ENCODE results near the gene PCDHGA6.
"Not testable (repeated sequence)": the region's sequence is repeated elsewhere in the genome, so short reads cannot be mapped to it uniquely, and the experiment has no call there.

The PCDHGA6 gene

DNA sequence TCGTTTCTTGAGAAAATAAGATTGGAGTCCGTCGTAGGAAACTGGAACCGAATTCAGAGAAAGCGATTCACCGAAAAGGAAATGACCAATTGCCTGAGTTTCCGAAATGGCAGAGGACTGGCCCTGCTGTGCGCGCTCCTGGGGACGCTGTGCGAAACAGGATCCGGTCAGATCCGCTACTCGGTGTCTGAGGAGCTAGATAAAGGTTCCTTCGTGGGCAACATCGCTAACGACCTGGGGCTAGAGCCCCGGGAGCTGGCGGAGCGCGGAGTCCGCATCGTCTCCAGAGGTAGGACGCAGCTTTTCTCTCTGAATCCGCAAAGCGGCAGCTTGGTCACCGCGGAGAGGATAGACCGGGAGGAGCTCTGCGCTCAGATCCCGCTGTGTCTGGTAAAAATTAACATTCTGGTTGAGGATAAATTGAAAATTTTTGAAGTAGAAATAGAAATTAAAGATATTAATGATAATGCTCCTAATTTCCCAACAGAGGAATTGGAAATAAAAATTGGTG lies 29.7 kb upstream of the PCDHGA6 start (continued):
- no peak for TF ChIP-seq OSR1 (CRISPR knock-in tag; IDR thresholded peaks at IDR 0.05)
- no peak for TF ChIP-seq TOX (CRISPR knock-in tag; IDR thresholded peaks at IDR 0.05; ENCODE audit: borderline replicate concordance)

GRCh38 chr5:141345327-141345726 lies 28.4 kb upstream of the PCDHGA6 start:
- TF ChIP-seq ESRRG (CRISPR knock-in tag; IDR thresholded peaks at IDR 0.05): no peak
- TF ChIP-seq ZFP3 (CRISPR knock-in tag; IDR thresholded peaks at IDR 0.05): no peak
- TF ChIP-seq CSDC2 (CRISPR knock-in tag; IDR thresholded peaks at IDR 0.05): no peak
- no peak for TF ChIP-seq RARB (CRISPR knock-in tag; IDR thresholded peaks at IDR 0.05)
- TF ChIP-seq SNAI2 (CRISPR knock-in tag; IDR thresholded peaks at IDR 0.05): no peak

DNA sequence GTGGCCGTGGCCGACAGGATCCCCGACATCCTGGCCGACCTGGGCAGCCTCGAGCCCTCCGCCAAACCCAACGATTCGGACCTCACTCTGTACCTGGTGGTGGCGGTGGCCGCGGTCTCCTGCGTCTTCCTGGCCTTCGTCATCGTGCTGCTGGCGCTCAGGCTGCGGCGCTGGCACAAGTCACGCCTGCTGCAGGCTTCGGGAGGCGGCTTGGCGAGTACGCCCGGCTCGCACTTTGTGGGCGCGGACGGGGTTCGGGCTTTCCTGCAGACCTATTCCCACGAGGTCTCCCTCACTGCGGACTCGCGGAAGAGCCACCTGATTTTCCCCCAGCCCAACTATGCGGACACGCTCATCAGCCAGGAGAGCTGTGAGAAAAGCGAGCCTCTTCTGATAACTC lies 27.7 kb upstream of the PCDHGA6 start:
- not testable (repeated sequence) for ATAC-seq

More at GRCh38 chr5:141345327-141345726, 28.4 kb upstream of the PCDHGA6 start:
- ATAC-seq: no peak

- ATAC-seq: peak; percentile 27; the same call in 1 of the 3 replicates
These were observed 23.6 kb upstream of the PCDHGA6 start, which contains the start of gene PCDHGB1 for GRCh38 chr5:141349917-141350619. Gene PCDHGB1, plus strand, starts transcription at chr5:141350099. Its CDS starts 162 bp downstream, at chr5:141350261.

More at GRCh38 chr5:141349917-141350619, 23.6 kb upstream of the PCDHGA6 start, which contains the start of gene PCDHGB1:
- TF ChIP-seq ZFP3 (CRISPR knock-in tag; IDR thresholded peaks at IDR 0.05): no peak
- TF ChIP-seq TCF4 (CRISPR knock-in tag; IDR thresholded peaks at IDR 0.05; ENCODE audit: borderline replicate concordance): no peak
- TF ChIP-seq, protein P1, sequence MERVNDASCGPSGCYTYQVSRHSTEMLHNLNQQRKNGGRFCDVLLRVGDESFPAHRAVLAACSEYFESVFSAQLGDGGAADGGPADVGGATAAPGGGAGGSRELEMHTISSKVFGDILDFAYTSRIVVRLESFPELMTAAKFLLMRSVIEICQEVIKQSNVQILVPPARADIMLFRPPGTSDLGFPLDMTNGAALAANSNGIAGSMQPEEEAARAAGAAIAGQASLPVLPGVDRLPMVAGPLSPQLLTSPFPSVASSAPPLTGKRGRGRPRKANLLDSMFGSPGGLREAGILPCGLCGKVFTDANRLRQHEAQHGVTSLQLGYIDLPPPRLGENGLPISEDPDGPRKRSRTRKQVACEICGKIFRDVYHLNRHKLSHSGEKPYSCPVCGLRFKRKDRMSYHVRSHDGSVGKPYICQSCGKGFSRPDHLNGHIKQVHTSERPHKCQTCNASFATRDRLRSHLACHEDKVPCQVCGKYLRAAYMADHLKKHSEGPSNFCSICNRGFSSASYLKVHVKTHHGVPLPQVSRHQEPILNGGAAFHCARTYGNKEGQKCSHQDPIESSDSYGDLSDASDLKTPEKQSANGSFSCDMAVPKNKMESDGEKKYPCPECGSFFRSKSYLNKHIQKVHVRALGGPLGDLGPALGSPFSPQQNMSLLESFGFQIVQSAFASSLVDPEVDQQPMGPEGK (CRISPR knock-in tag; IDR thresholded peaks at IDR 0.05; ENCODE audit: borderline replicate concordance): no peak
- no peak for TF ChIP-seq RARB (CRISPR knock-in tag; IDR thresholded peaks at IDR 0.05)
- TF ChIP-seq ISL1 (CRISPR knock-in tag; IDR thresholded peaks at IDR 0.05): no peak
- TF ChIP-seq CSDC2 (CRISPR knock-in tag; IDR thresholded peaks at IDR 0.05): no peak
- no peak for TF ChIP-seq CSRNP3 (CRISPR knock-in tag; IDR thresholded peaks at IDR 0.05)
- no peak for TF ChIP-seq OSR1 (CRISPR knock-in tag; IDR thresholded peaks at IDR 0.05)
- TF ChIP-seq, protein P2, sequence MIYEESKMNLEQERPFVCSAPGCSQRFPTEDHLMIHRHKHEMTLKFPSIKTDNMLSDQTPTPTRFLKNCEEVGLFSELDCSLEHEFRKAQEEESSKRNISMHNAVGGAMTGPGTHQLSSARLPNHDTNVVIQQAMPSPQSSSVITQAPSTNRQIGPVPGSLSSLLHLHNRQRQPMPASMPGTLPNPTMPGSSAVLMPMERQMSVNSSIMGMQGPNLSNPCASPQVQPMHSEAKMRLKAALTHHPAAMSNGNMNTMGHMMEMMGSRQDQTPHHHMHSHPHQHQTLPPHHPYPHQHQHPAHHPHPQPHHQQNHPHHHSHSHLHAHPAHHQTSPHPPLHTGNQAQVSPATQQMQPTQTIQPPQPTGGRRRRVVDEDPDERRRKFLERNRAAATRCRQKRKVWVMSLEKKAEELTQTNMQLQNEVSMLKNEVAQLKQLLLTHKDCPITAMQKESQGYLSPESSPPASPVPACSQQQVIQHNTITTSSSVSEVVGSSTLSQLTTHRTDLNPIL (CRISPR knock-in tag; IDR thresholded peaks at IDR 0.05; ENCODE audit: low read depth): no peak
- TF ChIP-seq ZC3H10 (CRISPR knock-in tag; IDR thresholded peaks at IDR 0.05): no peak
- no peak for TF ChIP-seq ZNF8 (CRISPR knock-in tag; IDR thresholded peaks at IDR 0.05)
- no peak for TF ChIP-seq ZNF565 (CRISPR knock-in tag; conservative IDR thresholded peaks at IDR 0.05; ENCODE audit: low read depth)
- TF ChIP-seq GLIS3 (CRISPR knock-in tag; IDR thresholded peaks at IDR 0.05): no peak
- no peak for TF ChIP-seq ZNF70 (CRISPR knock-in tag; IDR thresholded peaks at IDR 0.05)
- no peak for TF ChIP-seq TSHZ2 (CRISPR knock-in tag; IDR thresholded peaks at IDR 0.05)
- no peak for TF ChIP-seq ARNTL (CRISPR knock-in tag; IDR thresholded peaks at IDR 0.05; ENCODE audit: borderline replicate concordance, low read depth)
- no peak for TF ChIP-seq TOX (CRISPR knock-in tag; IDR thresholded peaks at IDR 0.05; ENCODE audit: borderline replicate concordance)
